Activated CD4-positive, CD25-positive, alpha-beta regulatory T cell treated with anti-CD3 and anti-CD28 coated beads, Interleukin-2, amount 50 U/mL, for 24 hours (primary cell): ENCODE data around the gene AJAP1.
"Not testable (repeated sequence)": the region's sequence is repeated elsewhere in the genome, so short reads cannot be mapped to it uniquely, and the experiment has no call there.

ENCODE experiments used
- ATAC-seq, 2 donors: fragments of 150-1000 bp; cut with Tn5 transposase; one replicate each; pipeline ENCODE4 v1.10.0; 2021; ENCODE audit warnings: mild to moderate bottlenecking in 1 of 2, moderate library complexity in 1 of 2

AJAP1 gene

GRCh38 chr1:4653796-4654725 is at the start of gene AJAP1:
TSS of gene AJAP1 (plus strand) at chr1:4654609. CDS start at chr1:4655426, 817 bp downstream.
- no peak for ATAC-seq

GRCh38 chr1:4605158-4605557 is 49.3 kb upstream of the AJAP1 start:
- ATAC-seq, result no peak

- ATAC-seq, result no peak
Observed at GRCh38 chr1:4611563-4612341, 42.7 kb upstream of the AJAP1 start.

- no peak for ATAC-seq
Observed at GRCh38 chr1:4612991-4613390, 41.4 kb upstream of the AJAP1 start.

- ATAC-seq, result no peak
Observed at GRCh38 chr1:4613606-4614370, 40.6 kb upstream of the AJAP1 start.

GRCh38 chr1:4614371-4615137 is 39.9 kb upstream of the AJAP1 start:
- no peak for ATAC-seq

GRCh38 chr1:4615138-4615470 is 39.3 kb upstream of the AJAP1 start:
- no peak for ATAC-seq

GRCh38 chr1:4615501-4615900 is 38.9 kb upstream of the AJAP1 start:
- no peak for ATAC-seq

GRCh38 chr1:4616831-4617465 is 37.5 kb upstream of the AJAP1 start:
- no peak for ATAC-seq

GRCh38 chr1:4617506-4617905 is 36.9 kb upstream of the AJAP1 start:
- no peak for ATAC-seq

- not testable (repeated sequence) for ATAC-seq
Observed at GRCh38 chr1:4618827-4619226, 35.6 kb upstream of the AJAP1 start.

- no peak for ATAC-seq
Observed at GRCh38 chr1:4621646-4622045, 32.8 kb upstream of the AJAP1 start.

GRCh38 chr1:4622821-4623220 is 31.6 kb upstream of the AJAP1 start:
- no peak for ATAC-seq

GRCh38 chr1:4624141-4624715 is 30.2 kb upstream of the AJAP1 start:
- ATAC-seq, result no peak

- ATAC-seq, result no peak
Observed at GRCh38 chr1:4624801-4625200, 29.6 kb upstream of the AJAP1 start.

- ATAC-seq, result no peak
Observed at GRCh38 chr1:4626061-4626460, 28.3 kb upstream of the AJAP1 start.

GRCh38 chr1:4626560-4627319 is 27.7 kb upstream of the AJAP1 start:
- ATAC-seq, result no peak

GRCh38 chr1:4627353-4627752 is 27.1 kb upstream of the AJAP1 start:
- ATAC-seq, result no peak

GRCh38 chr1:4628992-4629391 is 25.4 kb upstream of the AJAP1 start:
- ATAC-seq, result no peak

GRCh38 chr1:4630561-4630960 is 23.8 kb upstream of the AJAP1 start:
- ATAC-seq, result no peak

- ATAC-seq, result no peak
Observed at GRCh38 chr1:4631321-4631720, 23.1 kb upstream of the AJAP1 start.
